Peyer's patch (tissue), 4 donors: Measurements from ENCODE around the gene RADIL.

Experiments used
- POLR2A ChIP-seq, 2 donors: fragments of 450-650 bp; IDR thresholded peaks; one replicate each; pipeline ENCODE4 v1.5.1; 2017; ENCODE audit warnings: antibody characterized with exemption in 2 of 2, mild to moderate bottlenecking in 2 of 2, moderate library complexity in 2 of 2
- TF ChIP-seq, protein P1 (sequence below), 6 experiments: fragments of 450-650 bp in 4 of 6; fragments of 200-600 bp in 2 of 6; sonication (generic) in 1 of 6; IDR thresholded peaks; one replicate each; pipeline ENCODE4 v1.5.1; 2017 to 2019; ENCODE audit warnings: antibody characterized with exemption in 6 of 6, mild to moderate bottlenecking in 3 of 6, moderate library complexity in 1 of 6

DNA sequence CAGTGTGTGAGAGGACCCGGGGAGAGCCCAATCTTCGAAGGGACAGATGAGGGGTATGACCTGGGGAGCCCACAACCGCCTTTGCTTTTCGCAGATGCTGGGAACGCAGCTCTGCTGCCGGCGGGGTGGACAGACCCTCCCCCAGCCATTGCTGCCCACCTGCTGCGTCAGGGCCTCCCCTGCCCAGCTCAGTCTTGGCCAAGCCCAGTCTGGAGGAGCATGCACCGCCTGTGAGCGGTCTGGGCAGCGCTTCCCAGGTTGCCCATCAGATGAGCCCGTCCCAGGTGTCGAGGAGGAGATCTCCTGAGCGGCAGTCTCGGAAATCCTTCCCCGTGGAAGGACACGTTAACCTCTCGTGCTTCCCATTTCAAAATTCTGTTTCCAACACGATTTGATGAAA is 125.4 kb downstream of the RADIL start:
- TF ChIP-seq, protein P1, sequence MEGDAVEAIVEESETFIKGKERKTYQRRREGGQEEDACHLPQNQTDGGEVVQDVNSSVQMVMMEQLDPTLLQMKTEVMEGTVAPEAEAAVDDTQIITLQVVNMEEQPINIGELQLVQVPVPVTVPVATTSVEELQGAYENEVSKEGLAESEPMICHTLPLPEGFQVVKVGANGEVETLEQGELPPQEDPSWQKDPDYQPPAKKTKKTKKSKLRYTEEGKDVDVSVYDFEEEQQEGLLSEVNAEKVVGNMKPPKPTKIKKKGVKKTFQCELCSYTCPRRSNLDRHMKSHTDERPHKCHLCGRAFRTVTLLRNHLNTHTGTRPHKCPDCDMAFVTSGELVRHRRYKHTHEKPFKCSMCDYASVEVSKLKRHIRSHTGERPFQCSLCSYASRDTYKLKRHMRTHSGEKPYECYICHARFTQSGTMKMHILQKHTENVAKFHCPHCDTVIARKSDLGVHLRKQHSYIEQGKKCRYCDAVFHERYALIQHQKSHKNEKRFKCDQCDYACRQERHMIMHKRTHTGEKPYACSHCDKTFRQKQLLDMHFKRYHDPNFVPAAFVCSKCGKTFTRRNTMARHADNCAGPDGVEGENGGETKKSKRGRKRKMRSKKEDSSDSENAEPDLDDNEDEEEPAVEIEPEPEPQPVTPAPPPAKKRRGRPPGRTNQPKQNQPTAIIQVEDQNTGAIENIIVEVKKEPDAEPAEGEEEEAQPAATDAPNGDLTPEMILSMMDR (IDR thresholded peaks at IDR 0.05), result no peak
- TF ChIP-seq POLR2A (IDR thresholded peaks at IDR 0.05), result no peak
